Epithelial cell of proximal tubule (primary cell): Measurements from ENCODE around the gene SPRYD3. TPM values are rescaled to one million over a fixed set of nuclear protein-coding genes. Genes with fewer than 3 reads are reported as not detected.
"Not testable (repeated sequence)": the region's sequence is repeated elsewhere in the genome, so short reads cannot be mapped to it uniquely, and the experiment has no call there.

Source experiments
- DNase-seq: peaks from one replicate; pipeline ENCODE4 v3.0.0-alpha.2; 2011; ENCODE audit warnings: low read depth
- H3K4me3 ChIP-seq: 2 replicates; pipeline ENCODE4 v1.5.1; 2011; ENCODE audit warnings: low read depth, mild to moderate bottlenecking, low read length
- total RNA-seq: library from RNA; depleted of rRNA; stranded (reverse); fragments of >200 nt; gene quantifications from 2 replicates; pipeline ENCODE4 v1.2.3, GENCODE V29; 2015
- TF ChIP-seq, protein P1 (sequence below): conservative IDR thresholded peaks from 2 replicates; pipeline ENCODE4 v1.5.1; 2012; ENCODE audit warnings: low read depth, mild to moderate bottlenecking, low read length

The SPRYD3 gene
- total RNA-seq, 1 donor from 2014 or later: 26.1 TPM

DNA sequence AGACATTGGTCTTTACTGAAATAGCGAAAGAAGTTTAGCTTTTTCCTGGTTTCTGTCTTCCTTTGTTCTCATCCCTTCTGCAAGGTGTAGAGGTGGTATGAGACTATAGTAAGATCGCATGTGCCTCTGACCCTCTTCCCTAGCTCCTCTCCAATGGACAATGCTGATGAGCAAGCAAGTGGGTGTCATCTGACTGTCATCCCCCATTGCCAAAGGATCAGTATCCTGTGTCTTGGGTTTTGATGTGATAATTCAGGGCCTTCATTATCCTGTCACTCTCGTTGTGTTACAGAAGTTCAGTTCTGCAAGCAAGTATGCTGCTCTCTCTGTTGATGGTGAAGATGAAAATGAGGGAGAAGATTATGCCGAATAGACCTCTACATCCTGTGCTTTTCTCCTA is 39.3 kb downstream of the SPRYD3 start:
- DNase-seq: no peak
- H3K4me3 ChIP-seq: no peak overlapping the region
- TF ChIP-seq, protein P1, sequence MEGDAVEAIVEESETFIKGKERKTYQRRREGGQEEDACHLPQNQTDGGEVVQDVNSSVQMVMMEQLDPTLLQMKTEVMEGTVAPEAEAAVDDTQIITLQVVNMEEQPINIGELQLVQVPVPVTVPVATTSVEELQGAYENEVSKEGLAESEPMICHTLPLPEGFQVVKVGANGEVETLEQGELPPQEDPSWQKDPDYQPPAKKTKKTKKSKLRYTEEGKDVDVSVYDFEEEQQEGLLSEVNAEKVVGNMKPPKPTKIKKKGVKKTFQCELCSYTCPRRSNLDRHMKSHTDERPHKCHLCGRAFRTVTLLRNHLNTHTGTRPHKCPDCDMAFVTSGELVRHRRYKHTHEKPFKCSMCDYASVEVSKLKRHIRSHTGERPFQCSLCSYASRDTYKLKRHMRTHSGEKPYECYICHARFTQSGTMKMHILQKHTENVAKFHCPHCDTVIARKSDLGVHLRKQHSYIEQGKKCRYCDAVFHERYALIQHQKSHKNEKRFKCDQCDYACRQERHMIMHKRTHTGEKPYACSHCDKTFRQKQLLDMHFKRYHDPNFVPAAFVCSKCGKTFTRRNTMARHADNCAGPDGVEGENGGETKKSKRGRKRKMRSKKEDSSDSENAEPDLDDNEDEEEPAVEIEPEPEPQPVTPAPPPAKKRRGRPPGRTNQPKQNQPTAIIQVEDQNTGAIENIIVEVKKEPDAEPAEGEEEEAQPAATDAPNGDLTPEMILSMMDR: no peak

DNA sequence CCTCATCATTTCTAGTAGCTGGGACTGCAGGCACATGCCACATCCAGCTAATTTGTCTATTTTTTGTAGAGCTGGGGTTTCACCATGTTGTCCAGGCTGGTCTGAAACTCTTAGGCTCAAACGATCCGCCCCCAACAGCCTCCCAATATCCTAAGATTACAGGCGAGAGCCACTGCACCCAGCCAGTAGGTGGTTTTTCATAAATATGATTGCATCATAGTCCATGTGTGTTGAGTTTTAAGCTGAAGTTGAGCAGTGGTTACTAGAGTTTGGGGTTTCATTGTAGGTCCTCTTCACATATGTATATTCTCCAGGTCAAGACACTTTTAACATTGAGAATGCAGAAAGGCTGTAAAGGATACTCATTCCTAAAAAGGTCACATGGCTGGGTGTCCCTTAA is 42.4 kb downstream of the SPRYD3 start:
- DNase-seq: no peak
- TF ChIP-seq, protein P1: no peak
- no peak overlapping the region for H3K4me3 ChIP-seq

DNA sequence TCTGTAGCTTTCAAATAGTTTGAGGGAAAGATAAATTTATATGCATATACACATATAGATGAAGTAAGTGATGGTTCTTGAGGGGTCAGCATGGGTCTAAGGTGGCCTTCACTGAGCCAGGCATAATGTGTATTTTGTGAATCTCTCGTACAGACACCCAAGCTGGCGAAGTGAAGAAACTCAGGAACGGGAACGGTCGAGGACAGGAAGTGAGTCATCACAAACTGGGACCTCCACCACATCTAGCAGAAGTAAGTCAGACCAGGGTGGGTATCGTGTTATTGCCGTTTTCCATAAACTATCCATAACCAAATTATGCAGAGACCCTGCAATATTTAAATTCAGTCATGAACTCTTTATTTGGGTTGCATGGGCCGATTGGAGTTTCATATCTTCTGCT is 44.7 kb downstream of the SPRYD3 start:
- no peak for DNase-seq
- TF ChIP-seq, protein P1: no peak
- H3K4me3 ChIP-seq: no peak overlapping the region

DNA sequence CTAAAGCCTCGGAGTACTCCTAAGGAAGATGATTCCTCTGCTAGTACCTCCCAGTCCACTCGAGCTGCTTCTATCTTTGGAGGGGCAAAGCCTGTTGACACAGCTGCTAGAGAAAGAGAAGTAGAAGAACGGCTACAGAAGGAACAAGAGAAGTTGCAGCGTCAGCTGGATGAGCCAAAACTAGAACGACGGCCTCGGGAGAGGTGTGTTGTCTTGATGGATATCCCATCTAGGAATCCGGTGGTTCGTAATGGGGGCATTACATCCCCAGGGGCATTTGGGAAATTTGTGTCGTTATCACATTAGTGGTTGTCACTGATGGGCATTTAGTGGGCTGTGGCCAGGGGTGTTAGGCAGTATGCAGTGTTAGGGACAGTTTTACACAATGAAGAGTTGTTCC is 45.4 kb downstream of the SPRYD3 start:
- not testable (repeated sequence) for DNase-seq

DNA sequence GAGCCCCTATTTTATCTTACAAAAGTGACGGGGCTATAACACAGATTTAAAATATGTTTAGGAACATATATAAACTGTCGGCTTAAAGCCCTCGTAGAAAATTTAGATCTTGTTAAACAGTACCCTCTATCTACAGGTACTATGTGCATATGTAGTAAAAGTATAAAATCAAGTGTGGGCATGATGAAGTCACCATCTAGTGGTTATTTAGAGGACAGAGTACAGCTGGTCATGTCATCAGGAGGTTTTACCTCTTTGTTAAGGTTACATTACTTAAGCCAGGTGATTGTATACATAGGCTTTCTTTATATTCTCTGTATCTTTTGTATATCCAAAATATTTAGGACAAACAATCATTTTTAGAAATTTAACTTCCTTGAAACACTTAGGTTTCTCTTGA is 47.6 kb downstream of the SPRYD3 start:
- H3K4me3 ChIP-seq: no peak overlapping the region
- no peak for DNase-seq
- TF ChIP-seq, protein P1: peak; percentile 8

More for the DNA sequence above, 45.4 kb downstream of the SPRYD3 start:
- H3K4me3 ChIP-seq: not testable (repeated sequence)

DNA sequence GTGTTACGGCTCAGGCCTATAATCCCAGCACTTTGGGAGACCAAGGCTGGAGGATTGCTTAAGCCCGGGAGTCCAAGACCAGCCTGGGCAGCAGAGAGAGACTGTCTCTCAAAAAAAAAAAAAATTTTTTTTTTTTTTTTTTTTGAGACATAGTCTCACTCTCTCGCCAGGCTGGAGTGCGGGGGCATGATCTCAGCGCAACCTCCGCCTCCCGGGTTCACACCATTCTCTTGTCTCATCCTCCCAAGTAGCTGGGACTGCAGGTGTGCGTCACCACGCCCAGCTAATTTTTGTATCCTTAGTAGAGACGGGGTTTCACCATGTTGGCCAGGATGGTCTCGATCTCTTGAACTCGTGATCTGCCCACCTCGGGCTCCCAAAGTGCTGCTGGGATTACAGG is 52.2 kb downstream of the SPRYD3 start:
- not testable (repeated sequence) for H3K4me3 ChIP-seq, DNase-seq

DNA sequence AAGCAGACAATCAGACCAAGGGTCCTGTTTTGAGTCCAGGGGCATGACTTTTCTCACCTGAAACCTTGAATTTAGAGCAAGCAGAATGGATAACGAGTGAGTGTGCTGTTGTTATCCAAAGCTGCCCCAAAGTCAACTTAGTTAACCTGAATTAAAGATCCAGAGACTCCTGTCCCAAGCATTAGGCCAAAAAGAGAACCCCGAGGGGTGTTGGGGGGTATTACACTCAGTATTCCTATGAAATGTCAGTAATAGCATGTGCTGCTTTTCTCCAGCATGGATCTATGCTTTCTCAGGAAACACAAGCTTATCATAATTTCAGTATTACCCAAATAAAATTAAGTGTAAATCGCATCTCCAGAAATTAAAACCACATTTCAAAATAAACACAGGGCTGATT is 53.9 kb downstream of the SPRYD3 start:
- DNase-seq: no peak
- TF ChIP-seq, protein P1: no peak
- no peak overlapping the region for H3K4me3 ChIP-seq

DNA sequence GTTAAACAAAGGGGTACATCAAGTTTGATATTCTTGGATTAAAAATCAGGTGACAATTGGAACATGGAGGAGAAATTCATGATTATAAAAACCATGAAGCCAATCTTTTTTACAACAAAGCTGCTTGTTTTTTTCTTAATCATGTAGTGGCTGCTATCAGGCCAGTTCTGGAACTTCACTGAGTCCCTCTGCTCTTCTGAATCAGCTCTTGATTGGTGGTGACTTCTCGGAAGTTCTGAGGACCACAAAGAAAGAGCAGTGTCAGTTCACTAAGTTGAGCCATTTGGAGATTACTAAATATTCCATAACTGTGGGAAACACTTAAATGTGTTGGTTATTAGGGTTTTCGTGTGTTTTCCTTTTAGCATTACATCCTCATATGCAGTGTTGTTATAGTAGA is 64.5 kb downstream of the SPRYD3 start:
- no peak for DNase-seq
- TF ChIP-seq, protein P1: no peak
- no peak overlapping the region for H3K4me3 ChIP-seq

Other genes with a start within 250 kb of the SPRYD3 start
- gene KRT79, start 245.1 kb downstream of the SPRYD3 start, total RNA-seq: 0.07 TPM in 1 of 2 replicates, not detected in the other
- gene KRT78, start 230.4 kb downstream of the SPRYD3 start, total RNA-seq: not detected in 2 replicates
- 1,207 and 1,417 TPM in 2 replicates for gene KRT8, start 174.3 kb downstream of the SPRYD3 start, total RNA-seq
- 1,855 and 2,668 TPM in 2 replicates for gene KRT18, start 130.3 kb downstream of the SPRYD3 start, total RNA-seq
- 371 and 447 TPM in 2 replicates for gene EIF4B, start 72.9 kb downstream of the SPRYD3 start, total RNA-seq
- 6.7 and 10.8 TPM in 2 replicates for gene TNS2, start 29.3 kb downstream of the SPRYD3 start, total RNA-seq
- 71.6 and 102 TPM in 2 replicates for gene IGFBP6, start 18.3 kb upstream of the SPRYD3 start, total RNA-seq
- gene SOAT2, start 24.1 kb upstream of the SPRYD3 start, total RNA-seq: not detected in 2 replicates
- gene ZNF740, start 101.3 kb upstream of the SPRYD3 start, total RNA-seq: 5.5 and 7.0 TPM in 2 replicates
- 1.6 and 10.4 TPM in 2 replicates for gene CSAD, start 101.5 kb upstream of the SPRYD3 start, total RNA-seq
- 0.46 and 3.3 TPM in 2 replicates for gene ITGB7, start 127.9 kb upstream of the SPRYD3 start, total RNA-seq
- 4.2 and 6.1 TPM in 2 replicates for gene RARG, start 152.8 kb upstream of the SPRYD3 start, total RNA-seq
- gene ESPL1, start 188.9 kb upstream of the SPRYD3 start, total RNA-seq: 32.0 and 40.1 TPM in 2 replicates
- 353 and 443 TPM in 2 replicates for gene PFDN5, start 216.2 kb upstream of the SPRYD3 start, total RNA-seq
- gene MYG1, start 220.3 kb upstream of the SPRYD3 start, total RNA-seq: 65.3 and 70.9 TPM in 2 replicates
- gene AAAS, start 242.2 kb upstream of the SPRYD3 start, total RNA-seq: 80.3 and 84.5 TPM in 2 replicates